A549 (cell line): Measurements from ENCODE around the gene ARHGAP22. TPM values are rescaled to one million over a fixed set of nuclear protein-coding genes. Genes with fewer than 3 reads are reported as not detected.

Source experiments
- ATAC-seq, 2 experiments: fragments of 200-7000 bp in 1 of 2; fragments of >200 bp in 1 of 2; cut with Nextera tagmentation in 1 of 2; cut with Tn5 transposase in 1 of 2; 3 replicates each; pipeline versions ENCODE4 v1.8.0 to v1.9.1; 2018 to 2020; ENCODE audit warnings: mild to moderate bottlenecking in 1 of 2, moderate library complexity in 1 of 2
- CTCF ChIA-PET: fragments of 300-600 bp; sonication (Branson Sonifier 250); formaldehyde crosslinking; extraction: SDS; loops from one replicate; lab custom pipeline; 2021; ENCODE audit warnings: antibody characterized with exemption, inconsistent platforms; lab: Yijun Ruan, JAX
- POLR2A ChIA-PET: fragments of 350-600 bp; formaldehyde crosslinking; extraction: SDS; loops from one replicate; lab custom pipeline; 2021; ENCODE audit warnings: antibody characterized with exemption, inconsistent platforms; lab: Yijun Ruan, JAX
- DNase-seq, 2 experiments: peaks; one replicate each; pipeline versions ENCODE4 v3.0.0 to v3.0.0-alpha.2; 2011 to 2016; ENCODE audit warnings: low read depth in 1 of 2, low spot score in 1 of 2
- FAIRE-seq: peaks from 2 replicates; lab custom pipeline; 2011; peaks lifted over from hg19 to GRCh38; lab: Jason Lieb, UNC
- H3K27ac ChIP-seq, 2 experiments: fragments of >200 bp; sonication (Bioruptor Twin); formaldehyde crosslinking; 3 replicates each; pipeline ENCODE4 v1.5.1; 2016 to 2017
- H3K4me1 ChIP-seq: fragments of >200 bp; sonication (Bioruptor Twin); formaldehyde crosslinking; 3 replicates; pipeline ENCODE4 v1.6.1; 2016
- H3K4me2 ChIP-seq: fragments of >200 bp; sonication (Bioruptor Twin); formaldehyde crosslinking; 3 replicates; pipeline ENCODE4 v1.6.1; 2016
- H3K4me3 ChIP-seq: fragments of >200 bp; sonication (Bioruptor Twin); formaldehyde crosslinking; 3 replicates; pipeline ENCODE4 v1.5.1; 2016
- H3K9me3 ChIP-seq: fragments of >200 bp; sonication (Bioruptor Twin); formaldehyde crosslinking; 3 replicates; pipeline ENCODE4 v1.6.1; 2016
- BHLHE40 ChIP-seq: IDR thresholded peaks from 2 replicates; pipeline ENCODE4 v1.6.1; 2012; ENCODE audit warnings: low read depth, low read length, inconsistent platforms
- CBX8 ChIP-seq: fragments of 200-600 bp; sonication (generic); IDR thresholded peaks from 2 replicates; pipeline ENCODE4 v1.6.1; 2016
- CEBPB ChIP-seq, 2 experiments: fragments of >200 bp in 1 of 2; sonication (Bioruptor Twin) in 1 of 2; formaldehyde crosslinking in 1 of 2; IDR thresholded peaks; 2 replicates each; pipeline ENCODE4 v1.6.1; 2012 to 2016
- CHD2 ChIP-seq: fragments of 150-350 bp; IDR thresholded peaks from 2 replicates; pipeline ENCODE4 v1.6.1; 2014; ENCODE audit warnings: low read length; ENCODE audit not compliant: partially characterized antibody
- CHD4 ChIP-seq: fragments of 200-600 bp; sonication (generic); IDR thresholded peaks from 2 replicates; pipeline ENCODE4 v1.6.1; 2016; ENCODE audit warnings: antibody characterized with exemption, mild to moderate bottlenecking, borderline replicate concordance
- E2F6 ChIP-seq: IDR thresholded peaks from 2 replicates; pipeline ENCODE4 v1.6.1; 2012; ENCODE audit warnings: low read depth, borderline replicate concordance
- EHMT2 ChIP-seq: fragments of 200-600 bp; sonication (generic); IDR thresholded peaks from 2 replicates; pipeline ENCODE4 v1.6.1; 2016; ENCODE audit warnings: antibody characterized with exemption, low read depth, mild to moderate bottlenecking, moderate library complexity
- FOSB ChIP-seq: fragments of 250-450 bp; sonication (Bioruptor Pico); IDR thresholded peaks from 2 replicates; pipeline ENCODE4 v1.5.0; 2020; ENCODE audit warnings: mild to moderate bottlenecking, moderate library complexity
- FOSL2 ChIP-seq, 2 experiments: fragments of 450-650 bp in 1 of 2; fragments of >200 bp in 1 of 2; sonication (Bioruptor Twin) in 1 of 2; formaldehyde crosslinking; IDR thresholded peaks; 2 replicates each; pipeline versions ENCODE4 v1.5.0 to v1.6.1; 2016 to 2020; ENCODE audit warnings: mild to moderate bottlenecking in 1 of 2, moderate library complexity in 1 of 2
- FOXS1 ChIP-seq: fragments of 250-450 bp; sonication (Bioruptor Pico); IDR thresholded peaks from 2 replicates; pipeline ENCODE4 v1.5.0; 2020; ENCODE audit warnings: mild to moderate bottlenecking, moderate library complexity
- GATA3 ChIP-seq: IDR thresholded peaks from 2 replicates; pipeline ENCODE4 v1.6.1; 2012; ENCODE audit warnings: borderline replicate concordance
- HEYL ChIP-seq: fragments of 250-450 bp; sonication (Bioruptor Pico); IDR thresholded peaks from 2 replicates; pipeline ENCODE4 v1.8.0; 2021; ENCODE audit warnings: mild to moderate bottlenecking, moderate library complexity
- HOXA7 ChIP-seq: fragments of 250-450 bp; sonication (Bioruptor Pico); IDR thresholded peaks from 2 replicates; pipeline ENCODE4 v1.5.0; 2020; ENCODE audit warnings: mild to moderate bottlenecking, moderate library complexity
- HOXB13 ChIP-seq: fragments of 250-450 bp; sonication (Bioruptor Pico); IDR thresholded peaks from 2 replicates; pipeline ENCODE4 v1.5.0; 2020; ENCODE audit warnings: low read depth, mild to moderate bottlenecking, moderate library complexity
- JUNB ChIP-seq: fragments of >200 bp; sonication (Bioruptor Twin); formaldehyde crosslinking; IDR thresholded peaks from 2 replicates; pipeline ENCODE4 v1.6.1; 2016
- KDM1A ChIP-seq: fragments of 200-600 bp; sonication (generic); IDR thresholded peaks from 2 replicates; pipeline ENCODE4 v1.6.1; 2016; ENCODE audit warnings: low read depth, mild to moderate bottlenecking
- KDM5A ChIP-seq: fragments of 200-600 bp; sonication (generic); IDR thresholded peaks from 2 replicates; pipeline ENCODE4 v1.6.1; 2016; ENCODE audit warnings: antibody characterized with exemption, mild to moderate bottlenecking
- MAFK ChIP-seq: fragments of 450-650 bp; IDR thresholded peaks from 2 replicates; pipeline ENCODE4 v1.6.1; 2014; ENCODE audit not compliant: partially characterized antibody
- MAX ChIP-seq: IDR thresholded peaks from 2 replicates; pipeline ENCODE4 v1.6.1; 2012
- MYC ChIP-seq: IDR thresholded peaks from 2 replicates; pipeline ENCODE4 v1.6.1; 2012; ENCODE audit warnings: mild to moderate bottlenecking, inconsistent platforms, low read length, improper control_type of control experiment, borderline replicate concordance
- NPAS2 ChIP-seq: fragments of 250-450 bp; sonication (Bioruptor Pico); IDR thresholded peaks from 2 replicates; pipeline ENCODE4 v1.8.0; 2022; ENCODE audit warnings: mild to moderate bottlenecking, moderate library complexity, borderline replicate concordance
- POLR2A ChIP-seq: IDR thresholded peaks from 2 replicates; pipeline ENCODE4 v1.6.1; 2012; ENCODE audit warnings: mild to moderate bottlenecking, low read length
- POLR2AphosphoS2 ChIP-seq: conservative IDR thresholded peaks from 2 replicates; pipeline ENCODE4 v1.6.1; 2012; ENCODE audit warnings: low read length, improper control_type of control experiment, inconsistent platforms
- RCOR1 ChIP-seq: fragments of 150-350 bp; IDR thresholded peaks from 2 replicates; pipeline ENCODE4 v1.6.1; 2014; ENCODE audit warnings: antibody characterized with exemption, low read length, low read depth
- RNF2 ChIP-seq: fragments of 200-600 bp; sonication (generic); IDR thresholded peaks from 2 replicates; pipeline ENCODE4 v1.6.1; 2016; ENCODE audit warnings: low read depth, mild to moderate bottlenecking, antibody characterized with exemption, moderate library complexity, borderline replicate concordance
- SREBF2 ChIP-seq: fragments of 450-650 bp; IDR thresholded peaks from 2 replicates; pipeline ENCODE4 v1.6.1; 2014; ENCODE audit warnings: mild to moderate bottlenecking, moderate library complexity
- USF2 ChIP-seq: fragments of 450-650 bp; IDR thresholded peaks from 2 replicates; pipeline ENCODE4 v1.6.1; 2014; ENCODE audit warnings: antibody characterized with exemption
- ZC3H11A ChIP-seq: fragments of 450-650 bp; IDR thresholded peaks from 2 replicates; pipeline ENCODE4 v1.6.1; 2014; ENCODE audit warnings: antibody characterized with exemption, mild to moderate bottlenecking
- ZFP36 ChIP-seq: fragments of 450-650 bp; IDR thresholded peaks from 2 replicates; pipeline ENCODE4 v1.6.1; 2014; ENCODE audit warnings: borderline replicate concordance; ENCODE audit not compliant: partially characterized antibody
- WGBS: methylation state at CpG from one replicate; pipeline ENCODE4 v1.1.6; 2017; ENCODE audit errors: missing lambda C conversion rate; 5-methylcytosine and 5-hydroxymethylcytosine counted together
- polyA plus RNA-seq, 4 experiments: library from polyadenylated mRNA; depleted of rRNA in 3 of 4; stranded (reverse); fragments of >200 nt; fragmentation: RNase III in 1 of 4; extraction: RNeasy Plus Mini Kit Qiagen cat#74134 plus additional on column Dnase treatment in 1 of 4; gene quantifications; 2 replicates in 3 of 4; 3 replicates in 1 of 4; pipeline ENCODE4 v1.2.3, GENCODE V29; 2011 to 2017

Gene ARHGAP22
- polyA plus RNA-seq, 2 of the 4 experiments (the other 2 are of a cell fraction): 1.9 to 3.2 TPM

- ATAC-seq (no peak), FAIRE-seq (no peak)
- WGBS: 92% methylated on average over 4 of the region's 4 CpGs
Observed at GRCh38 chr10:48610585-48611093, 5.8 kb upstream of the ARHGAP22 start.

GRCh38 chr10:48609899-48610584 is 5.2 kb upstream of the ARHGAP22 start:
- 85% methylated on average over 4 of the region's 4 CpGs for WGBS
- CTCF ChIA-PET: interaction anchor here (0.6 to 8.3 kb wide), 4 partner anchors 39 to 248 kb away, joined by 3 to 112 read pairs (median 5); no protein-coding TSS in a partner anchor
- no peak for FAIRE-seq

More at GRCh38 chr10:48610585-48611093, 5.8 kb upstream of the ARHGAP22 start:
- Histone ChIP-seq H3K27ac (no peak overlapping the region), H3K4me2 (no peak overlapping the region), H3K9me3 (no peaks in the 10 kb centered on the region), H3K4me1 (no peaks in the 10 kb centered on the region)
- TF ChIP-seq POLR2A (no peak), E2F6 (no peak), MAX (no peak), NPAS2 (no peak), BHLHE40 (no peak), HOXA7 (no peak), KDM5A (no peak), SREBF2 (no peak), FOSL2 (IDR thresholded peaks at IDR 0.05) (no peak), FOSL2 (CRISPR knock-in tag; IDR thresholded peaks at IDR 0.05) (no peak), USF2 (no peak), ZC3H11A (no peak), MYC (no peak), HEYL (no peak)
- TF ChIP-seq, all 56 proteins: peak for 0
- ChIA-PET CTCF (interaction anchor here (0.9 to 8.3 kb wide), 2 partner anchors 24 to 47 kb away, joined by 3 to 112 read pairs; no protein-coding TSS in a partner anchor), POLR2A (no interaction called here)
- H3K4me3 ChIP-seq: no peak overlapping the region
- no peak for DNase-seq

GRCh38 chr10:48609441-48609840 is 4.6 kb upstream of the ARHGAP22 start:
- H3K27ac ChIP-seq: no peak overlapping the region
- no peaks in the 10 kb centered on the region for H3K9me3 ChIP-seq
- H3K4me1 ChIP-seq: peaks cover under 1% of the 10 kb centered on the region; the same call in 1 of the 3 replicates
- TF ChIP-seq GATA3 (no peak), FOXS1 (no peak), MAFK (no peak), FOSB (CRISPR knock-in tag) (no peak), EHMT2 (no peak), RNF2 (no peak), ZFP36 (no peak), CEBPB (IDR thresholded peaks at IDR 0.05) (no peak), RCOR1 (no peak), MAX (no peak), CHD4 (no peak), CHD2 (no peak), BHLHE40 (no peak), KDM1A (no peak), HOXB13 (no peak), POLR2AphosphoS2 (no peak), JUNB (no peak)
- TF ChIP-seq, all 56 proteins: peak for 0
- Histone ChIP-seq H3K4me3 (no peak overlapping the region), H3K4me2 (no peak overlapping the region)
- ChIA-PET CTCF (interaction anchor here (0.6 to 8.3 kb wide), 10 partner anchors 8 to 248 kb away, joined by 3 to 112 read pairs (median 4); no protein-coding TSS in a partner anchor), POLR2A (no interaction called here)
- 61% methylated on average over 5 of the region's 5 CpGs for WGBS
- DNase-seq (no peak), FAIRE-seq (no peak), ATAC-seq (no peak)

More at GRCh38 chr10:48609899-48610584, 5.2 kb upstream of the ARHGAP22 start:
- DNase-seq (no peak), ATAC-seq (no peak)
- H3K4me1 ChIP-seq: no peaks in the 10 kb centered on the region
- H3K4me2 ChIP-seq: no peak overlapping the region
- no peaks in the 10 kb centered on the region for H3K9me3 ChIP-seq
- no peak overlapping the region for H3K27ac ChIP-seq
- POLR2A ChIA-PET: no interaction called here
- TF ChIP-seq CBX8: no peak
- H3K4me3 ChIP-seq: no peak overlapping the region
